HepG2 (cell line): Measurements from ENCODE around the gene CRISPLD2. TPM values are rescaled to one million over a fixed set of nuclear protein-coding genes. Genes with fewer than 3 reads are reported as not detected.
A peak's percentile ranks its signal among the peaks of the same experiment; 100 is the strongest.

Experiments used
- CCAR2 ChIP-seq: fragments of 200-400 bp; formaldehyde crosslinking; optimal IDR thresholded peaks from 2 replicates; pipeline ENCODE3; 2018; ENCODE audit warnings: low read depth, mild to moderate bottlenecking, low read length, moderate library complexity
- CREB1 ChIP-seq, 2 experiments: fragments of 450-650 bp in 1 of 2; IDR thresholded peaks; 2 replicates each; pipeline ENCODE4 v1.6.1; 2016 to 2017; ENCODE audit warnings: control low read depth in 1 of 2, mild to moderate bottlenecking in 1 of 2, missing compliant biosample characterization in 1 of 2, missing genetic modification characterization in 1 of 2
- ERF ChIP-seq: IDR thresholded peaks from 2 replicates; pipeline ENCODE4 v1.6.1; 2018; ENCODE audit warnings: missing biosample characterization, missing genetic modification reagents
- FOXP1 ChIP-seq, 2 experiments: fragments of 450-650 bp in 1 of 2; IDR thresholded peaks; 2 replicates each; pipeline ENCODE4 v1.6.1; 2017 to 2018; ENCODE audit warnings: antibody characterized with exemption in 1 of 2
- HOXA7 ChIP-seq: sonication (generic); formaldehyde crosslinking; IDR thresholded peaks from 2 replicates; pipeline ENCODE4 v1.8.1; 2022; ENCODE audit warnings: mild to moderate bottlenecking, missing genetic modification reagents, moderate library complexity
- NR2F2 ChIP-seq: IDR thresholded peaks from 2 replicates; pipeline ENCODE4 v1.6.1; 2012; ENCODE audit warnings: low read depth, inconsistent platforms, borderline replicate concordance
- TP53 ChIP-seq: sonication (generic); formaldehyde crosslinking; conservative IDR thresholded peaks from 2 replicates; pipeline ENCODE4 v1.4.0; 2020; ENCODE audit warnings: missing genetic modification reagents
- ZBTB7A ChIP-seq: sonication (generic); formaldehyde crosslinking; IDR thresholded peaks from 2 replicates; pipeline ENCODE4 v1.8.0; 2022; ENCODE audit warnings: mild to moderate bottlenecking, missing genetic modification reagents
- ZNF143 ChIP-seq: sonication (generic); formaldehyde crosslinking; IDR thresholded peaks from 2 replicates; pipeline ENCODE4 v1.4.0; 2020; ENCODE audit warnings: missing genetic modification reagents
- ZNF333 ChIP-seq: sonication (generic); formaldehyde crosslinking; IDR thresholded peaks from 2 replicates; pipeline ENCODE4 v1.4.0; 2020; ENCODE audit warnings: mild to moderate bottlenecking, missing genetic modification reagents, borderline replicate concordance
- ZNF567 ChIP-seq: sonication (generic); formaldehyde crosslinking; IDR thresholded peaks from 2 replicates; pipeline ENCODE4 v1.8.1; 2023; ENCODE audit warnings: mild to moderate bottlenecking, missing genetic modification reagents, borderline replicate concordance
- ZNF7 ChIP-seq: IDR thresholded peaks from 2 replicates; pipeline ENCODE4 v1.6.1; 2016; ENCODE audit warnings: missing biosample characterization, missing genetic modification reagents
- ZNF746 ChIP-seq: sonication (generic); formaldehyde crosslinking; IDR thresholded peaks from 2 replicates; pipeline ENCODE4 v1.8.0; 2022; ENCODE audit warnings: mild to moderate bottlenecking, missing genetic modification reagents
- ZNF772 ChIP-seq: sonication (generic); formaldehyde crosslinking; IDR thresholded peaks from 2 replicates; pipeline ENCODE4 v1.5.0; 2020; ENCODE audit warnings: mild to moderate bottlenecking, missing genetic modification reagents
- ZSCAN9 ChIP-seq: IDR thresholded peaks from 2 replicates; pipeline ENCODE4 v1.6.1; 2016; ENCODE audit warnings: borderline replicate concordance
- polyA plus RNA-seq, 8 experiments: library from polyadenylated mRNA; depleted of rRNA in 3 of 8; stranded (reverse) in 7 of 8; unstranded in 1 of 8; fragments of >200 nt; fragmentation: Illumina TruSeq in 4 of 8; extraction: Trizol in 4 of 8; gene quantifications; 2 replicates each; pipeline versions ENCODE4 v1.2.1 to v1.2.3, GENCODE V29; 2011 to 2016; ENCODE audit warnings: low read depth in 4 of 8, missing spikeins in 1 of 8, mixed read lengths in 1 of 8; ENCODE audit not compliant: insufficient read depth in 1 of 8
- total RNA-seq, 5 experiments: library from RNA; depleted of rRNA; stranded (reverse); fragments of >200 nt; fragmentation: Illumina TruSeq; extraction: Trizol; gene quantifications; 2 replicates each; pipeline ENCODE4 v1.2.3, GENCODE V29; 2016; ENCODE audit warnings: low read depth in 1 of 5
- TF ChIP-seq, protein P1 (sequence below): sonication (generic); formaldehyde crosslinking; IDR thresholded peaks from 2 replicates; pipeline ENCODE4 v1.4.0; 2020; ENCODE audit warnings: missing genetic modification reagents
- TF ChIP-seq, protein P2 (sequence below), 2 experiments: fragments of 450-650 bp in 1 of 2; sonication (generic) in 1 of 2; formaldehyde crosslinking; IDR thresholded peaks; 2 replicates each; pipeline versions ENCODE4 v1.5.0 to v1.8.0; 2020 to 2022; ENCODE audit warnings: mild to moderate bottlenecking in 1 of 2, missing genetic modification reagents in 1 of 2
- TF ChIP-seq, protein P3 (sequence below): IDR thresholded peaks from 2 replicates; pipeline ENCODE4 v1.6.1; 2012; ENCODE audit warnings: low read depth, low read length, improper control_type of control experiment
- TF ChIP-seq, protein P4 (sequence below): sonication (generic); IDR thresholded peaks from 2 replicates; pipeline ENCODE4 v1.6.1; 2016; ENCODE audit warnings: low read depth, borderline replicate concordance

The CRISPLD2 gene
- total and polyA plus RNA-seq, 2 of the 13 experiments (the other 11 are each of a cell fraction or from before 2014, with no cell fraction given) = 0.04 to 0.31 TPM

DNA sequence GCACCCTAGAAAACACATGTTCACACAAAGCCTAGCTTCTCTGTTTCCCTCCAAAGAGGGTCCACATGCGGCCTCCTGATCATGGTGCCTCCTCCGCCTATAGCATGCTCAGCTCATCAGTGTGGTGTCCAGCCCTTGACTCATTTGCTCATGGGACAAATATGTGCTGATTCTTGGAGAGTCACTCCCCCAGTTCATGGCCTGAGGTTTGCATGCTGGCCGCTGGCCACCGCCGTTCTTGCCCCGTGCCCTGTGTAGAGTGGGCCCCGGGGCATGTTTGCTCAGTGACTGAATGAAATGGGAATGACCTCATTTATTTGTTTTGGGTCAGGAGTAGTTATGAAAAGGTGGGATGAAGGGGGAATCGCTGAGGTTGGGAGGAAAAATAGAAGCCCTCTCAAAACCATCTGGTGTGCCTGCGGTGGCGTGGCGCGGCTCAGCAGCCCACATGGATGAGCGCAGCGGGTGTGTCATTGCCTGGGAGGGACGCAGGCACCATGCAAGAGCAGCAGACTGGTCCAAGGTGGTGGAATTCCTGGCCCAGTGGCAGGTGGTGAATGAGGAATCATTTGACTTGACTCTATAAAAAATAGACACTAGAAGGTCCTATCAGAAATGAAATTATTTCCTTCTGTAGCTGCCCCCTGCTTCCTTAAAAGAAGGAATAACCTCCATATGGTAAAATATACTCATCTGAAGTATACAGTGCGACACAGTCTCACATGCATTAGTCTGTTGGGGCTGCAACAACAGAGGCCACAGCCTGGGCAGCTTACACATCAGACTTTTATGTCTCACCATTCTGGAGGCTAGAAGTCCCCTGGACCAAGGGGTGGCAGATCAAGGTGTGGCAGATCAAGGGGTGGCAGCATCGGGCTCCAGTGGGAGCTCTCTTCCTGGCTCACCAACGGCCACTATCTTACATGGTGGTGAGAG is 31.7 kb downstream of the CRISPLD2 start (continued):
- TF ChIP-seq TP53 (CRISPR knock-in tag) = no peak
- TF ChIP-seq ZNF772 (CRISPR knock-in tag) = peak; percentile 47; the same call in 1 of the 2 replicates
- TF ChIP-seq, protein P1, sequence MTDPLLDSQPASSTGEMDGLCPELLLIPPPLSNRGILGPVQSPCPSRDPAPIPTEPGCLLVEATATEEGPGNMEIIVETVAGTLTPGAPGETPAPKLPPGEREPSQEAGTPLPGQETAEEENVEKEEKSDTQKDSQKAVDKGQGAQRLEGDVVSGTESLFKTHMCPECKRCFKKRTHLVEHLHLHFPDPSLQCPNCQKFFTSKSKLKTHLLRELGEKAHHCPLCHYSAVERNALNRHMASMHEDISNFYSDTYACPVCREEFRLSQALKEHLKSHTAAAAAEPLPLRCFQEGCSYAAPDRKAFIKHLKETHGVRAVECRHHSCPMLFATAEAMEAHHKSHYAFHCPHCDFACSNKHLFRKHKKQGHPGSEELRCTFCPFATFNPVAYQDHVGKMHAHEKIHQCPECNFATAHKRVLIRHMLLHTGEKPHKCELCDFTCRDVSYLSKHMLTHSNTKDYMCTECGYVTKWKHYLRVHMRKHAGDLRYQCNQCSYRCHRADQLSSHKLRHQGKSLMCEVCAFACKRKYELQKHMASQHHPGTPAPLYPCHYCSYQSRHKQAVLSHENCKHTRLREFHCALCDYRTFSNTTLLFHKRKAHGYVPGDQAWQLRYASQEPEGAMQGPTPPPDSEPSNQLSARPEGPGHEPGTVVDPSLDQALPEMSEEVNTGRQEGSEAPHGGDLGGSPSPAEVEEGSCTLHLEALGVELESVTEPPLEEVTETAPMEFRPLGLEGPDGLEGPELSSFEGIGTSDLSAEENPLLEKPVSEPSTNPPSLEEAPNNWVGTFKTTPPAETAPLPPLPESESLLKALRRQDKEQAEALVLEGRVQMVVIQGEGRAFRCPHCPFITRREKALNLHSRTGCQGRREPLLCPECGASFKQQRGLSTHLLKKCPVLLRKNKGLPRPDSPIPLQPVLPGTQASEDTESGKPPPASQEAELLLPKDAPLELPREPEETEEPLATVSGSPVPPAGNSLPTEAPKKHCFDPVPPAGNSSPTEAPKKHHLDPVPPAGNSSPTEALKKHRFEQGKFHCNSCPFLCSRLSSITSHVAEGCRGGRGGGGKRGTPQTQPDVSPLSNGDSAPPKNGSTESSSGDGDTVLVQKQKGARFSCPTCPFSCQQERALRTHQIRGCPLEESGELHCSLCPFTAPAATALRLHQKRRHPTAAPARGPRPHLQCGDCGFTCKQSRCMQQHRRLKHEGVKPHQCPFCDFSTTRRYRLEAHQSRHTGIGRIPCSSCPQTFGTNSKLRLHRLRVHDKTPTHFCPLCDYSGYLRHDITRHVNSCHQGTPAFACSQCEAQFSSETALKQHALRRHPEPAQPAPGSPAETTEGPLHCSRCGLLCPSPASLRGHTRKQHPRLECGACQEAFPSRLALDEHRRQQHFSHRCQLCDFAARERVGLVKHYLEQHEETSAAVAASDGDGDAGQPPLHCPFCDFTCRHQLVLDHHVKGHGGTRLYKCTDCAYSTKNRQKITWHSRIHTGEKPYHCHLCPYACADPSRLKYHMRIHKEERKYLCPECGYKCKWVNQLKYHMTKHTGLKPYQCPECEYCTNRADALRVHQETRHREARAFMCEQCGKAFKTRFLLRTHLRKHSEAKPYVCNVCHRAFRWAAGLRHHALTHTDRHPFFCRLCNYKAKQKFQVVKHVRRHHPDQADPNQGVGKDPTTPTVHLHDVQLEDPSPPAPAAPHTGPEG (CRISPR knock-in tag) = no peak
- TF ChIP-seq, protein P2, sequence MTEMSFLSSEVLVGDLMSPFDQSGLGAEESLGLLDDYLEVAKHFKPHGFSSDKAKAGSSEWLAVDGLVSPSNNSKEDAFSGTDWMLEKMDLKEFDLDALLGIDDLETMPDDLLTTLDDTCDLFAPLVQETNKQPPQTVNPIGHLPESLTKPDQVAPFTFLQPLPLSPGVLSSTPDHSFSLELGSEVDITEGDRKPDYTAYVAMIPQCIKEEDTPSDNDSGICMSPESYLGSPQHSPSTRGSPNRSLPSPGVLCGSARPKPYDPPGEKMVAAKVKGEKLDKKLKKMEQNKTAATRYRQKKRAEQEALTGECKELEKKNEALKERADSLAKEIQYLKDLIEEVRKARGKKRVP (CRISPR knock-in tag; IDR thresholded peaks at IDR 0.05) = peak in 1 of 2 experiments; percentile 78; a peak in 2 of 4 replicates
- no peak for TF ChIP-seq ZBTB7A (CRISPR knock-in tag)
- TF ChIP-seq, protein P3, sequence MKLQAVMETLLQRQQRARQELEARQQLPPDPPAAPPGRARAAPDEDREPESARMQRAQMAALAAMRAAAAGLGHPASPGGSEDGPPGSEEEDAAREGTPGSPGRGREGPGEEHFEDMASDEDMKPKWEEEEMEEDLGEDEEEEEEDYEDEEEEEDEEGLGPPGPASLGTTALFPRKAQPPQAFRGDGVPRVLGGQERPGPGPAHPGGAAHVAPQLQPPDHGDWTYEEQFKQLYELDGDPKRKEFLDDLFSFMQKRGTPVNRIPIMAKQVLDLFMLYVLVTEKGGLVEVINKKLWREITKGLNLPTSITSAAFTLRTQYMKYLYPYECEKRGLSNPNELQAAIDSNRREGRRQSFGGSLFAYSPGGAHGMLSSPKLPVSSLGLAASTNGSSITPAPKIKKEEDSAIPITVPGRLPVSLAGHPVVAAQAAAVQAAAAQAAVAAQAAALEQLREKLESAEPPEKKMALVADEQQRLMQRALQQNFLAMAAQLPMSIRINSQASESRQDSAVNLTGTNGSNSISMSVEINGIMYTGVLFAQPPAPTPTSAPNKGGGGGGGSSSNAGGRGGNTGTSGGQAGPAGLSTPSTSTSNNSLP = peak; percentile 68
- TF ChIP-seq ERF (CRISPR knock-in tag) = peak; percentile 57; the same call in 1 of the 2 replicates
- no peak for TF ChIP-seq ZNF7
- peak; percentile 53; the same call in 1 of the 2 replicates for TF ChIP-seq CREB1 (IDR thresholded peaks at IDR 0.05)
- TF ChIP-seq CREB1 (CRISPR knock-in tag; IDR thresholded peaks at IDR 0.05) = peak; percentile 60
- no peak for TF ChIP-seq ZNF567 (CRISPR knock-in tag)
- no peak for TF ChIP-seq FOXP1 (IDR thresholded peaks at IDR 0.05)
- peak; percentile 68 for TF ChIP-seq FOXP1 (CRISPR knock-in tag; IDR thresholded peaks at IDR 0.05)
- TF ChIP-seq, protein P4, sequence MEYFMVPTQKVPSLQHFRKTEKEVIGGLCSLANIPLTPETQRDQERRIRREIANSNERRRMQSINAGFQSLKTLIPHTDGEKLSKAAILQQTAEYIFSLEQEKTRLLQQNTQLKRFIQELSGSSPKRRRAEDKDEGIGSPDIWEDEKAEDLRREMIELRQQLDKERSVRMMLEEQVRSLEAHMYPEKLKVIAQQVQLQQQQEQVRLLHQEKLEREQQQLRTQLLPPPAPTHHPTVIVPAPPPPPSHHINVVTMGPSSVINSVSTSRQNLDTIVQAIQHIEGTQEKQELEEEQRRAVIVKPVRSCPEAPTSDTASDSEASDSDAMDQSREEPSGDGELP = peak; percentile 62; the same call in 1 of the 2 replicates
- peak; percentile 48; the same call in 1 of the 2 replicates for TF ChIP-seq NR2F2
- peak; percentile 62; the same call in 1 of the 2 replicates for TF ChIP-seq ZNF746 (CRISPR knock-in tag)
- TF ChIP-seq ZNF333 (CRISPR knock-in tag) = no peak
- TF ChIP-seq ZSCAN9 (CRISPR knock-in tag) = 0 out of 2 replicates have a peak, but pooled peaks have one; percentile 83
- TF ChIP-seq ZNF143 (CRISPR knock-in tag) = no peak
- TF ChIP-seq HOXA7 (CRISPR knock-in tag) = no peak
- TF ChIP-seq CCAR2 = no peak
